ENCODE measurements around the gene EEF2KMT. TPM values are rescaled to one million over a fixed set of nuclear protein-coding genes. Genes with fewer than 3 reads are reported as not detected.
"Not testable (repeated sequence)": the region's sequence is repeated elsewhere in the genome, so short reads cannot be mapped to it uniquely, and the experiment has no call there.

The EEF2KMT gene
- total RNA-seq, 1 experiment from 2014 or later, result 25.8 TPM

- H2AFZ ChIP-seq (ENCODE audit: low read length); H3K79me2 ChIP-seq (ENCODE audit: low read length); intact Hi-C loops (cut with micrococcal nuclease); H3K9me3 ChIP-seq (ENCODE audit: low read length); H3K27me3 ChIP-seq (ENCODE audit: low read length); H4K20me1 ChIP-seq (ENCODE audit: low read length); POLR2A ChIA-PET (ENCODE audit: unreplicated experiment); H3K4me1 ChIP-seq (ENCODE audit: insufficient read depth, low read length); H3K4me3 ChIP-seq (ENCODE audit: low read length); BruUV-seq (replicated peaks); H3F3A ChIP-seq (ENCODE audit: low read length, unreplicated experiment); CTCF ChIA-PET; ATAC-seq; H3K4me2 ChIP-seq (ENCODE audit: low read length); H3K9me2 ChIP-seq (replicated peaks; ENCODE audit: low read length); H3K9ac ChIP-seq (ENCODE audit: low read length); H3K27ac ChIP-seq (ENCODE audit: low read length); H3K36me3 ChIP-seq (ENCODE audit: low read depth, low read length): not testable (repeated sequence)
- TF ChIP-seq CTCF (conservative IDR thresholded peaks at IDR 0.05; ENCODE audit: low read depth, low read length), result peak; percentile 44
- peak; percentile 58 for DNase-seq
Measured at GRCh38 chr16:5084802-5085201, 12.8 kb downstream of the EEF2KMT start.

GRCh38 chr16:5084099-5084731, 13.4 kb downstream of the EEF2KMT start:
- H3K4me1 ChIP-seq (ENCODE audit: insufficient read depth, low read length); BruUV-seq (replicated peaks); H3K9me3 ChIP-seq (ENCODE audit: low read length); H3K9ac ChIP-seq (ENCODE audit: low read length); intact Hi-C loops (cut with micrococcal nuclease); H2AFZ ChIP-seq (ENCODE audit: low read length); DNase-seq; CTCF ChIA-PET; H3K4me2 ChIP-seq (ENCODE audit: low read length); POLR2A ChIA-PET (ENCODE audit: unreplicated experiment); H3K9me2 ChIP-seq (replicated peaks; ENCODE audit: low read length); H3F3A ChIP-seq (ENCODE audit: low read length, unreplicated experiment); H3K27ac ChIP-seq (ENCODE audit: low read length); H3K36me3 ChIP-seq (ENCODE audit: low read depth, low read length); H3K79me2 ChIP-seq (ENCODE audit: low read length); ATAC-seq; H3K4me3 ChIP-seq (ENCODE audit: low read length); H3K27me3 ChIP-seq (ENCODE audit: low read length); H4K20me1 ChIP-seq (ENCODE audit: low read length): not testable (repeated sequence)

GRCh38 chr16:5083646-5084045, 13.9 kb downstream of the EEF2KMT start:
- POLR2A ChIA-PET (ENCODE audit: unreplicated experiment); ATAC-seq; H3K79me2 ChIP-seq (ENCODE audit: low read length): not testable (repeated sequence)

GRCh38 chr16:5080996-5081395, 16.6 kb downstream of the EEF2KMT start:
- H3K4me3 ChIP-seq (ENCODE audit: low read length); H3F3A ChIP-seq (ENCODE audit: low read length, unreplicated experiment); H3K9ac ChIP-seq (ENCODE audit: low read length); H3K27me3 ChIP-seq (ENCODE audit: low read length); POLR2A ChIA-PET (ENCODE audit: unreplicated experiment); H3K79me2 ChIP-seq (ENCODE audit: low read length); H3K27ac ChIP-seq (ENCODE audit: low read length); H2AFZ ChIP-seq (ENCODE audit: low read length); H3K9me3 ChIP-seq (ENCODE audit: low read length); BruUV-seq (replicated peaks); ATAC-seq; H3K9me2 ChIP-seq (replicated peaks; ENCODE audit: low read length); H3K4me1 ChIP-seq (ENCODE audit: insufficient read depth, low read length); H4K20me1 ChIP-seq (ENCODE audit: low read length); CTCF ChIA-PET; H3K36me3 ChIP-seq (ENCODE audit: low read depth, low read length); intact Hi-C loops (cut with micrococcal nuclease); DNase-seq; H3K4me2 ChIP-seq (ENCODE audit: low read length): not testable (repeated sequence)

More at GRCh38 chr16:5083646-5084045, 13.9 kb downstream of the EEF2KMT start:
- H3K36me3 ChIP-seq (ENCODE audit: low read depth, low read length); H3K4me2 ChIP-seq (ENCODE audit: low read length); H2AFZ ChIP-seq (ENCODE audit: low read length); H3K27ac ChIP-seq (ENCODE audit: low read length); H3K4me3 ChIP-seq (ENCODE audit: low read length); H3K9me2 ChIP-seq (replicated peaks; ENCODE audit: low read length); DNase-seq; H3K4me1 ChIP-seq (ENCODE audit: insufficient read depth, low read length); BruUV-seq (replicated peaks); H3K9ac ChIP-seq (ENCODE audit: low read length); H3K9me3 ChIP-seq (ENCODE audit: low read length); H3K27me3 ChIP-seq (ENCODE audit: low read length); intact Hi-C loops (cut with micrococcal nuclease); H3F3A ChIP-seq (ENCODE audit: low read length, unreplicated experiment); CTCF ChIA-PET; H4K20me1 ChIP-seq (ENCODE audit: low read length): not testable (repeated sequence)

- H3K9me2 ChIP-seq (replicated peaks; ENCODE audit: low read length); BruUV-seq (replicated peaks); H3K27ac ChIP-seq (ENCODE audit: low read length); H3K9ac ChIP-seq (ENCODE audit: low read length); H3K79me2 ChIP-seq (ENCODE audit: low read length); intact Hi-C loops (cut with micrococcal nuclease); CTCF ChIA-PET; H3K4me1 ChIP-seq (ENCODE audit: insufficient read depth, low read length); H3K36me3 ChIP-seq (ENCODE audit: low read depth, low read length); H3K4me3 ChIP-seq (ENCODE audit: low read length); H3K4me2 ChIP-seq (ENCODE audit: low read length); POLR2A ChIA-PET (ENCODE audit: unreplicated experiment); ATAC-seq; H4K20me1 ChIP-seq (ENCODE audit: low read length); H3K9me3 ChIP-seq (ENCODE audit: low read length); DNase-seq; H2AFZ ChIP-seq (ENCODE audit: low read length); H3F3A ChIP-seq (ENCODE audit: low read length, unreplicated experiment); H3K27me3 ChIP-seq (ENCODE audit: low read length): not testable (repeated sequence)
Measured at GRCh38 chr16:5080461-5080860, 17.1 kb downstream of the EEF2KMT start.
